ENCODE data around the gene ITM2C.

DNA sequence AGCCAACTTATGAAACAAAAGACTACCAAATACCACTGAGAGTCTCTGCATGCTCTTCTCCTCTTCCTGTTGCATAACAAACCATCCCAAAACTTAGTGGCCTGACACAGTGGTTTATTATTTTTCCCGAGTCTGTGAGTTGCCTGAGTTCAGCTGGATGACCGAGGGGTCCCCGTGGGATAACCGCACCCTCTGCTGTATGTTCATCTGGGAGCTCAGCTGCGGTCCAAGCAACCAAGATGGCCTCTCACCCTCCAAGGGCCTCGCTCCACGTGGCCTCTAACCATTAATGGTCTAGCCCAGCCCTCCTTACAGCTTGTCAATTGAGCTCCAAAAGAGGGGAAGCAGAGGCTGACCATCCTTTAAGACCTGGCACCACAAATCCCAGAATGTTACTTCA, 17.1 kb downstream of the ITM2C start:
- TF ChIP-seq, protein P1, sequence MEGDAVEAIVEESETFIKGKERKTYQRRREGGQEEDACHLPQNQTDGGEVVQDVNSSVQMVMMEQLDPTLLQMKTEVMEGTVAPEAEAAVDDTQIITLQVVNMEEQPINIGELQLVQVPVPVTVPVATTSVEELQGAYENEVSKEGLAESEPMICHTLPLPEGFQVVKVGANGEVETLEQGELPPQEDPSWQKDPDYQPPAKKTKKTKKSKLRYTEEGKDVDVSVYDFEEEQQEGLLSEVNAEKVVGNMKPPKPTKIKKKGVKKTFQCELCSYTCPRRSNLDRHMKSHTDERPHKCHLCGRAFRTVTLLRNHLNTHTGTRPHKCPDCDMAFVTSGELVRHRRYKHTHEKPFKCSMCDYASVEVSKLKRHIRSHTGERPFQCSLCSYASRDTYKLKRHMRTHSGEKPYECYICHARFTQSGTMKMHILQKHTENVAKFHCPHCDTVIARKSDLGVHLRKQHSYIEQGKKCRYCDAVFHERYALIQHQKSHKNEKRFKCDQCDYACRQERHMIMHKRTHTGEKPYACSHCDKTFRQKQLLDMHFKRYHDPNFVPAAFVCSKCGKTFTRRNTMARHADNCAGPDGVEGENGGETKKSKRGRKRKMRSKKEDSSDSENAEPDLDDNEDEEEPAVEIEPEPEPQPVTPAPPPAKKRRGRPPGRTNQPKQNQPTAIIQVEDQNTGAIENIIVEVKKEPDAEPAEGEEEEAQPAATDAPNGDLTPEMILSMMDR (IDR thresholded peaks at IDR 0.05): no peak
- TF ChIP-seq POLR2A (IDR thresholded peaks at IDR 0.05) (no peak), EP300 (IDR thresholded peaks at IDR 0.05) (no peak)

Measured in ovary (tissue), 3 donors.